KMS-11 (cell line): ENCODE measurements around the gene SIRPA.

ENCODE experiments used
- H2AFZ ChIP-seq: fragments of 200-600 bp; sonication (generic); 2 replicates; pipeline ENCODE4 v1.6.1; 2016; ENCODE audit warnings: antibody characterized with exemption, mixed run types, low read depth
- H3K27ac ChIP-seq: fragments of 200-600 bp; sonication (generic); 2 replicates; pipeline ENCODE4 v1.6.1; 2016; ENCODE audit warnings: mild to moderate bottlenecking, mixed run types
- H3K27me3 ChIP-seq: fragments of 200-600 bp; sonication (generic); 2 replicates; pipeline ENCODE4 v1.6.1; 2017; ENCODE audit warnings: mild to moderate bottlenecking, low read depth, mixed run types, moderate library complexity; ENCODE audit not compliant: insufficient read depth
- H3K36me3 ChIP-seq: fragments of 200-600 bp; sonication (generic); 2 replicates; pipeline ENCODE4 v1.6.1; 2017; ENCODE audit warnings: mild to moderate bottlenecking, mixed run types; ENCODE audit not compliant: insufficient read depth
- H3K4me1 ChIP-seq: fragments of 200-600 bp; sonication (generic); 2 replicates; pipeline ENCODE4 v1.6.1; 2016; ENCODE audit warnings: mild to moderate bottlenecking, low read depth, mixed run types; ENCODE audit not compliant: poor library complexity, severe bottlenecking
- H3K4me2 ChIP-seq: fragments of 200-600 bp; sonication (generic); 2 replicates; pipeline ENCODE4 v1.7.0; 2016; ENCODE audit warnings: mild to moderate bottlenecking, mixed run types
- H3K4me3 ChIP-seq: fragments of 200-600 bp; sonication (generic); IDR thresholded peaks from 2 replicates; pipeline ENCODE4 v1.6.1; 2017; ENCODE audit warnings: low read depth, low read length, mixed read lengths; ENCODE audit not compliant: insufficient read depth
- H3K79me2 ChIP-seq: fragments of 200-600 bp; sonication (generic); 2 replicates; pipeline ENCODE4 v1.6.1; 2016; ENCODE audit warnings: low read depth, mixed run types; ENCODE audit not compliant: insufficient read depth
- H3K9ac ChIP-seq: fragments of 200-600 bp; sonication (generic); 2 replicates; pipeline ENCODE4 v1.6.1; 2016; ENCODE audit warnings: mild to moderate bottlenecking, mixed run types
- H4K20me1 ChIP-seq: fragments of 200-600 bp; sonication (generic); 2 replicates; pipeline ENCODE4 v1.6.1; 2016; ENCODE audit warnings: mild to moderate bottlenecking, mixed run types; ENCODE audit not compliant: insufficient read depth
- TF ChIP-seq, protein P1 (sequence below): fragments of 200-600 bp; sonication (generic); conservative IDR thresholded peaks from 2 replicates; pipeline ENCODE4 v1.6.1; 2017; ENCODE audit warnings: low read depth, mild to moderate bottlenecking, antibody characterized with exemption, low read length, moderate library complexity, mixed read lengths

SIRPA gene

DNA sequence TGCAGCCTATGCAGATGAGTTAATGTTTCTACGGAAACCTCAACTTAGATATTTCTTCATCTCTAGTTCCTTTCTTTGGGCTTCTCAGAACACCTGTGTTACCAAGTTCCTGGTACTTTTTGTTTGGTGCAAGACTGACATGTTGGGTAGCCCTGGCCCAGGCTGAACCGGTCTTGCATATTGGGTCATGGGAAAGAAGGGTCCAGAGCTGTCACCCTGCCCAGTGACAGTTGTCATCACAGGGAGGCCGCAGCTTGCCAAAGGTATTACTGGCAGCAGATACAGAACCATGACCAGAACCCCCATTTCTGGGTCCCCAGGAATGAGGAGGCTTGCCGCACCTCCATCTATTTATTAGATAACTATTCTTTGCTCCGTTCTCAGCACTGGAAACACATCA is 58.4 kb downstream of the SIRPA start:
- no peak overlapping the region for H3K9ac ChIP-seq

DNA sequence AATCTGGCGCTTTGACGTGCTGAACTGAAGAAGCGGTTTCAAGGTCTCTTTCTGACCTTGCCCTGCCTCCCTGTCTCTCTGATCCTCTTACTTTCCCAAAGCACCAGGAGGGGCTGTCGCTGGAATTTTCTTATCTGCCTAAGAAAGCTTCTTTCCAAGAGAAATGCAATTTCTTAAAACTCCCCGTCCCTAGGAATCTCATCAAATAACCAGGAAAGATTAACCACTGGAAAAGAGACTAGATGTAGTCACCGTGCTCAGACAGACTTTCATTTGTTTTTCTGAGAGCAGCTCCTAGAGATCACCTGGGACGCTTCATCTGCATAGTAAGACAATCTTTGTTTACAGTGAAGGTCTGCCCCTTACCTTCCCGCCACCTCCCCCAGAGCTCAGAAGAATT is 60.0 kb downstream of the SIRPA start:
- TF ChIP-seq, protein P1, sequence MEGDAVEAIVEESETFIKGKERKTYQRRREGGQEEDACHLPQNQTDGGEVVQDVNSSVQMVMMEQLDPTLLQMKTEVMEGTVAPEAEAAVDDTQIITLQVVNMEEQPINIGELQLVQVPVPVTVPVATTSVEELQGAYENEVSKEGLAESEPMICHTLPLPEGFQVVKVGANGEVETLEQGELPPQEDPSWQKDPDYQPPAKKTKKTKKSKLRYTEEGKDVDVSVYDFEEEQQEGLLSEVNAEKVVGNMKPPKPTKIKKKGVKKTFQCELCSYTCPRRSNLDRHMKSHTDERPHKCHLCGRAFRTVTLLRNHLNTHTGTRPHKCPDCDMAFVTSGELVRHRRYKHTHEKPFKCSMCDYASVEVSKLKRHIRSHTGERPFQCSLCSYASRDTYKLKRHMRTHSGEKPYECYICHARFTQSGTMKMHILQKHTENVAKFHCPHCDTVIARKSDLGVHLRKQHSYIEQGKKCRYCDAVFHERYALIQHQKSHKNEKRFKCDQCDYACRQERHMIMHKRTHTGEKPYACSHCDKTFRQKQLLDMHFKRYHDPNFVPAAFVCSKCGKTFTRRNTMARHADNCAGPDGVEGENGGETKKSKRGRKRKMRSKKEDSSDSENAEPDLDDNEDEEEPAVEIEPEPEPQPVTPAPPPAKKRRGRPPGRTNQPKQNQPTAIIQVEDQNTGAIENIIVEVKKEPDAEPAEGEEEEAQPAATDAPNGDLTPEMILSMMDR = no peak
- H3K27me3 ChIP-seq = no peaks in the 10 kb centered on the region
- no peaks in the 10 kb centered on the region for H3K4me1 ChIP-seq
- H3K79me2 ChIP-seq = no peaks in the 10 kb centered on the region
- no peak overlapping the region for H2AFZ ChIP-seq
- H3K4me3 ChIP-seq = no peak overlapping the region
- no peaks in the 10 kb centered on the region for H3K36me3 ChIP-seq
- H3K4me2 ChIP-seq = no peak overlapping the region
- no peak overlapping the region for H3K9ac ChIP-seq
- H4K20me1 ChIP-seq = no peaks in the 10 kb centered on the region
- no peak overlapping the region for H3K27ac ChIP-seq

More for the DNA sequence above, 58.4 kb downstream of the SIRPA start:
- no peaks in the 10 kb centered on the region for H3K27me3 ChIP-seq
- no peaks in the 10 kb centered on the region for H3K36me3 ChIP-seq
- no peaks in the 10 kb centered on the region for H4K20me1 ChIP-seq
- no peak overlapping the region for H2AFZ ChIP-seq
- no peaks in the 10 kb centered on the region for H3K79me2 ChIP-seq
- H3K4me3 ChIP-seq = no peak overlapping the region
- no peak overlapping the region for H3K27ac ChIP-seq
- TF ChIP-seq, protein P1 = no peak
- H3K4me1 ChIP-seq = no peaks in the 10 kb centered on the region
- no peak overlapping the region for H3K4me2 ChIP-seq

DNA sequence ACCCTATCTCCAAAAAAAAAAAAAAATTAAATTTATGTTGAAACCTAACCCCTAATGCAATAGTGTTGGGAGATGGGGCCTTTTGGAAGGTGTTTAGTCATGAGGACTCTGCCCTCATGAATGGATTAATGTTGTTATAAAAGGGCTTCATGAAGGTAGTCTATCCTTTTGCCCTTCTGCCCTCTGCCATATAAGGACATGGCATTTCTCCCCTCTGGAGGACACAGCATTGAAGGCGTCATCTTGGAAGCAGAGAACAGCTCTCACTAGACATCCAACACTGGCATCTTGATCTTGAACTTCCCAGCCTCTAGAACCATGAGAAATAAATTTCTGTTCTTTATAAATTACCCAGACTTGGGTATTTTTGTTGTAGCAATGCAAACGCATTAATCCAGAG is 63.2 kb downstream of the SIRPA start:
- Histone ChIP-seq H2AFZ (no peak overlapping the region), H3K36me3 (no peaks in the 10 kb centered on the region), H3K4me3 (no peak overlapping the region), H3K4me1 (no peaks in the 10 kb centered on the region), H3K27me3 (no peaks in the 10 kb centered on the region), H3K4me2 (no peak overlapping the region), H4K20me1 (no peaks in the 10 kb centered on the region), H3K79me2 (no peaks in the 10 kb centered on the region), H3K27ac (no peak overlapping the region), H3K9ac (no peak overlapping the region)
- TF ChIP-seq, protein P1 = no peak

DNA sequence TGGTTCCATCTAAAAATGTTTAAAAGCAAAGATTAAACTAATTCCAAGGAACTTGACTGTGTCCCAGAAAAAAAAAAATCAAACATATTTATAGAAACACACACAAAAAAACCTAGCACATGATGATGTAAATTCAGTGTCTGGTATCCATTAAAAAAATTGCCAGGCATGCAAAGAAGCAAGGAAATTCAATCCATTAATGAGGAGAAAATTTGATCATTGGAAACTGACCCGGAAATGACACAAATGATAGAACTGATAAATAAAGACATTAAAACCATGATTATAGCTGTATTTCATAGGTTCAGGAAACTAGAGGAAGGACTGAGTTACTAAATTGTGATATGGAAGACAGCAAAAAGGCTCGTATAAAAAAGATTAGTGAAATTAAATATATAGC is 63.9 kb downstream of the SIRPA start:
- TF ChIP-seq, protein P1 = no peak

DNA sequence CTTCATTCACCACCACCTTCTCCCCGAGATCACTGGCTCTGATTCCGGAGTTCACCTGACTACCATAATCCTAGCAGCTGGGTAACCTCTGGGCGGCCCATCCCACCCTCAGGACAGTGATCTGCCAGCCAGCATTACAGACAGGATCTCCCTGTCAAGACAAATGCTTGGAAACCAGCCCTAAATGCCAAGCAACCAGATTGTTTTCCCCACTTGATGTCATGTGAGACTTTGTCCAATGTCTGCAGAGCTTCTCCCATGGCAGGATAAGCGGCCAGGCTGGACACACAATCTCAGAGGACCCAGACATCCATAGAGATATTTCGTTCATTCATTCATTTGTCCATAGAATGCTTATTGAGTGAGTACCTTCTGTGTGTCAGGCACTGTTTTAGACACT is 66.2 kb downstream of the SIRPA start:
- no peaks in the 10 kb centered on the region for H3K79me2 ChIP-seq
- H3K36me3 ChIP-seq = no peaks in the 10 kb centered on the region
- H2AFZ ChIP-seq = no peak overlapping the region
- H3K4me2 ChIP-seq = no peak overlapping the region
- no peak overlapping the region for H3K27ac ChIP-seq
- H4K20me1 ChIP-seq = no peaks in the 10 kb centered on the region
- TF ChIP-seq, protein P1 = no peak
- H3K4me1 ChIP-seq = no peaks in the 10 kb centered on the region
- no peak overlapping the region for H3K9ac ChIP-seq
- H3K4me3 ChIP-seq = no peak overlapping the region
- H3K27me3 ChIP-seq = no peaks in the 10 kb centered on the region

More for the DNA sequence above, 63.9 kb downstream of the SIRPA start:
- Histone ChIP-seq H3K4me1 (no peaks in the 10 kb centered on the region), H3K36me3 (no peaks in the 10 kb centered on the region), H3K27ac (no peak overlapping the region), H3K79me2 (no peaks in the 10 kb centered on the region), H3K4me3 (no peak overlapping the region), H2AFZ (no peak overlapping the region), H4K20me1 (no peaks in the 10 kb centered on the region), H3K9ac (no peak overlapping the region), H3K4me2 (no peak overlapping the region), H3K27me3 (no peaks in the 10 kb centered on the region)
